ENCODE results near the gene NPTX1.

DNA sequence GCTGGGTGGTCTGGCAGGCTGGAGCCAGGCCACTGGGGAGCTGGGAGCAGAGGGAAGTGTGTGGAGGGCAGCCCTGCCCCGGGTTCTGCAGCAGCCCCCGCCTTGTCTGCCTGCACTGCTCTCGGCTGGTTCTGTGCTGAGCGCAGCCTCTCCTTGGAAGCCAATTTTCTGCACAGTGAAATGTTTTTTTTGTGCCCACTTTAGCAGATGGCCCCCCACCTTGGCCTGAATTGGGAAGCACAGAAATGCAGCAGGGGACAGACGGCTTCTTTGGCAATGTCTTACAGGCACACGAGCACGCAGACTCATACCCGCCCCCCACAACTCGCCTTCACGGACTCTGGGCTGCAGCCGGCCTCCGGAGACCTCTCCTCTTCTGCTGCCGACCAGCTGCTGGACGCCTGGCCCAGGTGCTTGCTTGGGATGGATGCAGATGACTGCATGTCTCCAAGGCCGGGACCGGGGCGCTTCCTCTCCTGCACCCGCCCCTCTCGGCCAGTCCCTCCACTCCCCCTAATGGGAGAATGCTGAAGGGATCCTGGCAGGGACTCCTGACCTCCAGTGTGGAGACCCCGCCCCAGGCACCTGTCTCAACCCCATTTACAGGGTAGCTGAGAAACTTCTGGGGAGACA, 14.8 kb downstream of the NPTX1 start:
- TF ChIP-seq, protein P1, sequence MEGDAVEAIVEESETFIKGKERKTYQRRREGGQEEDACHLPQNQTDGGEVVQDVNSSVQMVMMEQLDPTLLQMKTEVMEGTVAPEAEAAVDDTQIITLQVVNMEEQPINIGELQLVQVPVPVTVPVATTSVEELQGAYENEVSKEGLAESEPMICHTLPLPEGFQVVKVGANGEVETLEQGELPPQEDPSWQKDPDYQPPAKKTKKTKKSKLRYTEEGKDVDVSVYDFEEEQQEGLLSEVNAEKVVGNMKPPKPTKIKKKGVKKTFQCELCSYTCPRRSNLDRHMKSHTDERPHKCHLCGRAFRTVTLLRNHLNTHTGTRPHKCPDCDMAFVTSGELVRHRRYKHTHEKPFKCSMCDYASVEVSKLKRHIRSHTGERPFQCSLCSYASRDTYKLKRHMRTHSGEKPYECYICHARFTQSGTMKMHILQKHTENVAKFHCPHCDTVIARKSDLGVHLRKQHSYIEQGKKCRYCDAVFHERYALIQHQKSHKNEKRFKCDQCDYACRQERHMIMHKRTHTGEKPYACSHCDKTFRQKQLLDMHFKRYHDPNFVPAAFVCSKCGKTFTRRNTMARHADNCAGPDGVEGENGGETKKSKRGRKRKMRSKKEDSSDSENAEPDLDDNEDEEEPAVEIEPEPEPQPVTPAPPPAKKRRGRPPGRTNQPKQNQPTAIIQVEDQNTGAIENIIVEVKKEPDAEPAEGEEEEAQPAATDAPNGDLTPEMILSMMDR (IDR thresholded peaks at IDR 0.05; ENCODE audit: borderline replicate concordance, extremely low read depth, low read length, poor library complexity, severe bottlenecking), result no peak
- no peak for TF ChIP-seq EZH2 (IDR thresholded peaks at IDR 0.05; ENCODE audit: borderline replicate concordance, low read depth, low read length, severe bottlenecking)
